ENCODE data around the gene GLE1. TPM values are rescaled to one million over a fixed set of nuclear protein-coding genes. Genes with fewer than 3 reads are reported as not detected.
A peak's percentile ranks its signal among the peaks of the same experiment; 100 is the strongest.

Gene GLE1
- total RNA-seq, 1 donor from 2014 or later, result 17.5 TPM

DNA sequence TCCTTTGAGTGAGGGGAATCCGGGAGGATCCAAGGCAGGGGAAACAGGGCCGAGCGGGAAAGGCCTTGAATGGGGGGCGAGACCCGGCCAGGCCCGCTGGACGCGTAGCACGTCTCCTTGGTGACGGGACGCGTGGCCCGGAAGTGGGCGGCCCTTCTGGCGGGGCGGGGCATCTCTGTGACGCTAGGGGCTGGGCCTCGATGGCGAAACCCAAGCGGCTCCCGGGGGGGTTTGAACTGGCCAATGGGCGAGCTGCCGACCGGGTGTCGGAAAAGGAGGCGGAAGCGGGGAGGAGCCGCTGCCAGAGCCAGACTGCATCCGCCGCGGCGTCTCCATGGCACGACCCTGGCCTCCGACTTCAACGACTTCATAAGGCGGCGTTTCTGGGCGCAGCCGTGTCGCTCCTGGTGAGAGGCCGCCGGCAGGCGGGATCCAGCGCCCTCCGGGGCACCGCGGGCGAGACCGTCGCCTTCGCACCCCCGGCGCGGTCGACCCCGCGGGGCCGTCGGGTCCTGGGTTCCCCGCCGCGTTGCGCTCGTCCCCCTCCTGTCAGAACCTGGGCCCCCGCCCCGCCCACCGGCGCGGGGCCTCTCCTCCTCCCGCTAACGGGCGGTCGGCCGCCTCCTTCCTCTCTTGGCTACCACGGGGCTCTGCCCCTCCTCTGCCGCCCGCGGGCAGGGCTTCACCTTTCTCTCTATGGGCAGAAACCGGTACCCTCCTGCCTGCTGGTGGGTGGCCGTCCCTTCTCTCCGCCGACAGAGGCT lies 48.5 kb upstream of the GLE1 start, which contains the start of gene ODF2:
TSS of gene ODF2 (plus strand) at position 158 of the 764 bp plus-strand sequence. CDS start at position 244, 86 bp downstream.
- Histone ChIP-seq H4K20me1 (ENCODE audit: insufficient read depth, low read length) (peaks cover 23% of the 10 kb centered on the region), H3K36me3 (ENCODE audit: insufficient read depth, low read length) (peaks cover 5% of the 10 kb centered on the region), H3K4me1 (ENCODE audit: insufficient read depth, low read length) (peaks cover 12% of the 10 kb centered on the region), H3K4me2 (ENCODE audit: low read length) (peak within 1 kb of the TSS; percentile 85), H3K9me3 (ENCODE audit: insufficient read depth, low read depth, low read length) (no peaks in the 10 kb centered on the region), H2AFZ (ENCODE audit: low read depth, low read length) (peak within 1 kb of the TSS; percentile 92), H3K9ac (ENCODE audit: low read length) (peak within 1 kb of the TSS; percentile 82), H3K27ac (ENCODE audit: low read depth, low read length) (peak within 1 kb of the TSS; percentile 57), H3K4me3 (ENCODE audit: insufficient read depth, low read depth, low read length) (peak within 1 kb of the TSS; percentile 83), H3K79me2 (ENCODE audit: insufficient read depth, low read length) (peaks cover 32% of the 10 kb centered on the region), H3K27me3 (ENCODE audit: insufficient read depth, low read length) (no peaks in the 10 kb centered on the region)
- TF ChIP-seq EZH2 (IDR thresholded peaks at IDR 0.05; ENCODE audit: insufficient read depth, low read length), result no peak
- TF ChIP-seq, protein P1, sequence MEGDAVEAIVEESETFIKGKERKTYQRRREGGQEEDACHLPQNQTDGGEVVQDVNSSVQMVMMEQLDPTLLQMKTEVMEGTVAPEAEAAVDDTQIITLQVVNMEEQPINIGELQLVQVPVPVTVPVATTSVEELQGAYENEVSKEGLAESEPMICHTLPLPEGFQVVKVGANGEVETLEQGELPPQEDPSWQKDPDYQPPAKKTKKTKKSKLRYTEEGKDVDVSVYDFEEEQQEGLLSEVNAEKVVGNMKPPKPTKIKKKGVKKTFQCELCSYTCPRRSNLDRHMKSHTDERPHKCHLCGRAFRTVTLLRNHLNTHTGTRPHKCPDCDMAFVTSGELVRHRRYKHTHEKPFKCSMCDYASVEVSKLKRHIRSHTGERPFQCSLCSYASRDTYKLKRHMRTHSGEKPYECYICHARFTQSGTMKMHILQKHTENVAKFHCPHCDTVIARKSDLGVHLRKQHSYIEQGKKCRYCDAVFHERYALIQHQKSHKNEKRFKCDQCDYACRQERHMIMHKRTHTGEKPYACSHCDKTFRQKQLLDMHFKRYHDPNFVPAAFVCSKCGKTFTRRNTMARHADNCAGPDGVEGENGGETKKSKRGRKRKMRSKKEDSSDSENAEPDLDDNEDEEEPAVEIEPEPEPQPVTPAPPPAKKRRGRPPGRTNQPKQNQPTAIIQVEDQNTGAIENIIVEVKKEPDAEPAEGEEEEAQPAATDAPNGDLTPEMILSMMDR (IDR thresholded peaks at IDR 0.05; ENCODE audit: insufficient read depth, low read depth, low read length), result no peak
- FAIRE-seq (no peak), DNase-seq (ENCODE audit: low read depth) (peak; percentile 86)
- Mint-ChIP-seq H3K27me3 (ENCODE audit: low read depth, unreplicated experiment) (peaks cover 6% of the 10 kb centered on the region), H3K4me3 (ENCODE audit: unreplicated experiment) (peak within 1 kb of the TSS; percentile 88), H3K27ac (ENCODE audit: unreplicated experiment) (peak within 1 kb of the TSS; percentile 88), H3K9me3 (ENCODE audit: unreplicated experiment) (peaks cover 1% of the 10 kb centered on the region), H3K36me3 (ENCODE audit: low read depth, unreplicated experiment) (peaks cover 12% of the 10 kb centered on the region), H3K4me1 (ENCODE audit: low read depth, unreplicated experiment) (peaks cover 2% of the 10 kb centered on the region)

DNA sequence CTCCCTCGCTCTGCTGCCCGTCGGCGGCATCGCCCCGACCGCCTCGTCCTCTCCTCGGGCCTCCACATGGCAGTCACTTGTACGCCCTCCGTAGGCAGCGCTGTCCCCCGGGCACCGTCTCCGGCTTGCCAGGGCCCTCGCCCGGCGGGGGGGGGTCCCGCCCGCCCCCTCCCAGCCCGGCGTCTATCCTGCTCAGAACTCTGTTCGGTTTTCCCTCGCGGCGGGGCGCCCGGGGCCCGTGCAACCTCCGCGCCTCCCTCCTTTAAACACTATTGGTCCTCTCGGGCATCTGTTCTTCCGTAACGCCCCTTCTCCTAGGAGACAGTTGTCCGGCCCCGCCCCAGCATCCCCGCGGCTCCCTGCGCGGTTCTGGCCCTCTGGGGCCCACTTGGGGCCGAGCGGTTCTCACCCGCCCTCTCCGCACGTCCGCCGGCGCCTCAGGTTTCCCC lies 47.9 kb upstream of the GLE1 start:
- peaks cover 1% of the 10 kb centered on the region for H3K9me3 Mint-ChIP-seq (ENCODE audit: unreplicated experiment)
- H3K9ac ChIP-seq (ENCODE audit: low read length), result peak overlapping the region; percentile 82
- peaks cover 23% of the 10 kb centered on the region for H4K20me1 ChIP-seq (ENCODE audit: insufficient read depth, low read length)
- H3K4me1 Mint-ChIP-seq (ENCODE audit: low read depth, unreplicated experiment), result peaks cover 2% of the 10 kb centered on the region
- no peaks in the 10 kb centered on the region for H3K9me3 ChIP-seq (ENCODE audit: insufficient read depth, low read depth, low read length)
- peaks cover 6% of the 10 kb centered on the region for H3K36me3 ChIP-seq (ENCODE audit: insufficient read depth, low read length)
- peaks cover 12% of the 10 kb centered on the region for H3K36me3 Mint-ChIP-seq (ENCODE audit: low read depth, unreplicated experiment)
- DNase-seq (ENCODE audit: low read depth) (peak; percentile 47), FAIRE-seq (no peak)
- H3K79me2 ChIP-seq (ENCODE audit: insufficient read depth, low read length), result peaks cover 32% of the 10 kb centered on the region
- H3K4me1 ChIP-seq (ENCODE audit: insufficient read depth, low read length), result peaks cover 12% of the 10 kb centered on the region
- peak overlapping the region; percentile 88 for H3K4me3 Mint-ChIP-seq (ENCODE audit: unreplicated experiment)
- peak overlapping the region; percentile 85 for H3K4me2 ChIP-seq (ENCODE audit: low read length)
- H3K4me3 ChIP-seq (ENCODE audit: insufficient read depth, low read depth, low read length), result peak overlapping the region; percentile 83
- TF ChIP-seq, protein P1 (IDR thresholded peaks at IDR 0.05; ENCODE audit: insufficient read depth, low read depth, low read length), result no peak
- TF ChIP-seq EZH2 (IDR thresholded peaks at IDR 0.05; ENCODE audit: insufficient read depth, low read length), result no peak
- H3K27me3 ChIP-seq (ENCODE audit: insufficient read depth, low read length), result no peaks in the 10 kb centered on the region
- peak overlapping the region; percentile 47 for H3K27ac Mint-ChIP-seq (ENCODE audit: unreplicated experiment)
- H3K27ac ChIP-seq (ENCODE audit: low read depth, low read length), result peak overlapping the region; percentile 57
- H3K27me3 Mint-ChIP-seq (ENCODE audit: low read depth, unreplicated experiment), result peaks cover 6% of the 10 kb centered on the region
- peak overlapping the region; percentile 78 for H2AFZ ChIP-seq (ENCODE audit: low read depth, low read length)

All from astrocyte (in vitro differentiated cells and primary cell).